ENCODE measurements around the gene RBM39.

Gene RBM39

DNA sequence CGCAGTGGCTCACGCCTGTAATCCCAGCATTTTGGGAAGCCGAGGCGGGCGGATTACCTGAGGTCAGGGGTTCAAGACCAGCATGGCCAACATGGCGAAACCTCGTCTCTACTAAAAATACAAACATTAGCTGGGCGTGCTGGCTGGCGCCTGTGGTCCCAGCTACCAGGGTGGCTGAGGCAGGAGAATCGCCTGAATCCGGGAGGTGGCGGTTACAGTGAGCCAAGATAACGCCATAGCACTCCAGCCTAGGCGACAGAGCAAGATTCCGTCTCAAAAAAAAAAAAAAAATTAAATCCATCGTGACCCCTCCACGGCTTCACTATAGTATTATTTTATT lies 76.1 kb downstream of the RBM39 start:
- DNase-seq = no peak

GRCh38 chr20:35664466-35665206 lies 77.4 kb downstream of the RBM39 start, which contains the start of the genes CPNE1 and RBM12:
TSS of gene CPNE1 (minus strand) at chr20:35664900. CDS start at chr20:35632923, 31,977 bp downstream.
TSS of gene RBM12 (minus strand) at chr20:35664900. CDS start at chr20:35655322, 9,578 bp downstream.
- peak; percentile 85 to 92 (median 91) for DNase-seq

GRCh38 chr20:35663516-35664465 lies 78.3 kb downstream of the RBM39 start:
- peak; percentile 48 to 71 (median 53) for DNase-seq

GRCh38 chr20:35662551-35662950 lies 79.5 kb downstream of the RBM39 start:
- DNase-seq = peak in 1 of 5 donors; percentile 23

DNA sequence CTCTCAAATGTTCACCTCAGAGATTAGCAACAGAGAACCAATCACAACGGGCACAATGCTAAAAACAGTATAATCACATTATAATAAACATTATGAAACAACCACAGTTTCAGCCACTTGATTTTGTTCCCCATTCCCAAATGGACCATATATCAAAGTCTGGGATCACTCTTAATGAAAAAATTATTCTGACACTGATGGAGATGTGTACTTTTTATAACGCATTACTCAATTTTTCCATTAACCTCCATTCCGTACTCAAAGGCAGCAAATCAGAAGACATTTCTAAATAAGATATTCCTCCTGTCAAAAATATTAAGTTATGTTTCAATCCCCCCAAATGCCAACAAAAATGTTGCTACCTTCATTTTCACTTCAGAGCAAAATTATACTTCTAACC lies 80.2 kb downstream of the RBM39 start:
- DNase-seq = no peak

- DNase-seq = peak in 1 of 5 donors; percentile 46
Measured at GRCh38 chr20:35661053-35661452, 81.0 kb downstream of the RBM39 start.

DNA sequence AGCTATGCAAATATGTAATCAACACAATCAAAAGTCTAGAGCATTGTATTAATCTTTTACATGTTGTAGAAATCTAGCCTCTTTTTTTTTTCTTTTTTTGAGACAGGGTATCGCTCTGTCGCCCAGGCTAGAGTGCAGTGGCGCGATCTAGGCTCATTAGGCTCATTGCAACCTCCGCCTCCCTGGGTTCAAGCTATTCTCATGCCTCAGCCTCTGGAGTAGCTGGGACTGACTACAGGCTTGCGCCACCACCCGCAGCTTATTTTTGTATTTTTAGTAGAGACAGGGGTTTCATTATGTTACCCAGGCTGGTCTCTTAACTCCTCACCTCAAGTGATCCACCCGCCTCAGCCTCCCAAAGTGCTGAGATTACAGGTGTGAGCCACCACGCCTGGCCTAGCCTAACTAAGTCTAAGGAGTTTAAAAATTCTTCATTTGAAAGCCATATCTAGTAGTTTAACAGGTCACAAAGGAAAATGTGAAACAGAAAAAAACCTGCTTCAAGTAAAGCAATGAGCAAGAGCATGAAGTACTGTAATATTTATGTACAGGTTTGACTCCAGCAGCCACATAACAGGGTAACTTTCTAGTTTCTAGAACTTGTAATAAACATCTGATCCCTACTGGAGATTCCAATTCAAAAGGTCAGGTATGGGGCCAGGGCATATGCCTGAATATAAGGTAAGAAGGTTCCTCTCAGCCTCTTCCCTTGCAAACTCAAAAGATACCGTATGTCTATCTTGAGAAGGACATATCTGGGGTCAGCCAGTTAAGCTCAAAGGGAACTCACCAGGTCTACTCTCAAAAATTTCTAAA lies 81.7 kb downstream of the RBM39 start:
- DNase-seq = peak in 1 of 5 donors; percentile 5

- DNase-seq = no peak
Measured at GRCh38 chr20:35657271-35657670, 84.8 kb downstream of the RBM39 start.

DNA sequence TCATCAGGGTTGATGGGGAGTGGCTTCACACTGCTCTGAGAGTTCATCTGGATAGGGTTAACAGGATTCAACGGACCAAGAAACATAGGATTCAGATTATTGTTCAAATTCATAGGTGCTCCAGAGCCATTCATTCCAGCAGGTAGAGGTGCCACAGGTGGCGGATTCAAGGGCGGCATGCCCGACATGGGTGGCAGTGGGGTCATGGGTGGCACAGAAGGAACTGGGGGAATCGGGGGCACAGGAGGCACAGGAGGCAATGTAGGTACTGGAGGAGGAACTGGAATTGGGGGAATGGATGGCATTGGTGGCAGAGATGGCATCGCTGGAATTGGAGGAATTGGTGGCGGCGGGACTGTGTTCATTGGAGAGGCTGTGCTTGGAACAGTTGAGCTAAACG lies 87.6 kb downstream of the RBM39 start:
- no peak for DNase-seq

DNA sequence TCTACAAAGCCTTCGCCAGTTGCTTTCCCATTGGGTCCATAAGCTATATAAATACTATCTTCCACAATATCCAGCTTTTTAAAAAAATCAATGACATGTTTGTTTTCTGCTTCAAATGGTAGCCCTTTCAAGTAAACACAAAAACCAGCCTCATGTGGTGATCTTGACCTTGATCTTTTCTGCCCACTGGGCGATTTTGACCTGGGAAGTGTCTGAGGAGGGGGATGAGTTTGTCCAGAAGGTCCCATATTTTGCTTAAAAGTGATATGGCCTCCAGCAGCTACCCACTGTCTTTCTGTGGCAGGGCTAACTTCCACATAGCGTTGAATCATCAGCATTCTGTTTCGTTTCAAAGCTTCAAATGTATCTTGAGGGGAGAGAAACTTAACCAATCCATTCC lies 88.2 kb downstream of the RBM39 start:
- no peak for DNase-seq

Measured in T-helper 1 cell (primary cell).